ENCODE measurements around the gene CYTH2.
"Not testable (repeated sequence)": the region's sequence is repeated elsewhere in the genome, so short reads cannot be mapped to it uniquely, and the experiment has no call there.

Gene CYTH2

GRCh38 chr19:48513289-48514122 is 44.3 kb downstream of the CYTH2 start:
- DNase-seq = peak; percentile 84

- DNase-seq = no peak
Observed at GRCh38 chr19:48514123-48514458, 44.9 kb downstream of the CYTH2 start.

- DNase-seq = no peak
Observed at GRCh38 chr19:48516536-48516935, 47.4 kb downstream of the CYTH2 start.

- DNase-seq = no peak
Observed at GRCh38 chr19:48518207-48518606, 49.0 kb downstream of the CYTH2 start.

GRCh38 chr19:48519426-48519825 is 50.3 kb downstream of the CYTH2 start:
- not testable (repeated sequence) for DNase-seq

GRCh38 chr19:48520134-48520533 is 51.0 kb downstream of the CYTH2 start:
- no peak for DNase-seq

- no peak for DNase-seq
Observed at GRCh38 chr19:48524221-48524620, 55.1 kb downstream of the CYTH2 start.

- no peak for DNase-seq
Observed at GRCh38 chr19:48524732-48525131, 55.6 kb downstream of the CYTH2 start.

GRCh38 chr19:48529156-48529555 is 60.0 kb downstream of the CYTH2 start:
- DNase-seq = no peak

GRCh38 chr19:48530066-48530720 is 61.0 kb downstream of the CYTH2 start:
- DNase-seq = no peak

- no peak for DNase-seq
Observed at GRCh38 chr19:48530770-48531169, 61.6 kb downstream of the CYTH2 start.
